CD4-positive, alpha-beta T cell treated with Interleukin-21 for 1 hour (primary cell): ENCODE results near the gene KRTAP5-8.
"Not testable (repeated sequence)": the region's sequence is repeated elsewhere in the genome, so short reads cannot be mapped to it uniquely, and the experiment has no call there.

Experiments
- DNase-seq: peaks from one replicate; pipeline ENCODE4 v3.0.0-alpha.2; 2020

KRTAP5-8 gene

DNA sequence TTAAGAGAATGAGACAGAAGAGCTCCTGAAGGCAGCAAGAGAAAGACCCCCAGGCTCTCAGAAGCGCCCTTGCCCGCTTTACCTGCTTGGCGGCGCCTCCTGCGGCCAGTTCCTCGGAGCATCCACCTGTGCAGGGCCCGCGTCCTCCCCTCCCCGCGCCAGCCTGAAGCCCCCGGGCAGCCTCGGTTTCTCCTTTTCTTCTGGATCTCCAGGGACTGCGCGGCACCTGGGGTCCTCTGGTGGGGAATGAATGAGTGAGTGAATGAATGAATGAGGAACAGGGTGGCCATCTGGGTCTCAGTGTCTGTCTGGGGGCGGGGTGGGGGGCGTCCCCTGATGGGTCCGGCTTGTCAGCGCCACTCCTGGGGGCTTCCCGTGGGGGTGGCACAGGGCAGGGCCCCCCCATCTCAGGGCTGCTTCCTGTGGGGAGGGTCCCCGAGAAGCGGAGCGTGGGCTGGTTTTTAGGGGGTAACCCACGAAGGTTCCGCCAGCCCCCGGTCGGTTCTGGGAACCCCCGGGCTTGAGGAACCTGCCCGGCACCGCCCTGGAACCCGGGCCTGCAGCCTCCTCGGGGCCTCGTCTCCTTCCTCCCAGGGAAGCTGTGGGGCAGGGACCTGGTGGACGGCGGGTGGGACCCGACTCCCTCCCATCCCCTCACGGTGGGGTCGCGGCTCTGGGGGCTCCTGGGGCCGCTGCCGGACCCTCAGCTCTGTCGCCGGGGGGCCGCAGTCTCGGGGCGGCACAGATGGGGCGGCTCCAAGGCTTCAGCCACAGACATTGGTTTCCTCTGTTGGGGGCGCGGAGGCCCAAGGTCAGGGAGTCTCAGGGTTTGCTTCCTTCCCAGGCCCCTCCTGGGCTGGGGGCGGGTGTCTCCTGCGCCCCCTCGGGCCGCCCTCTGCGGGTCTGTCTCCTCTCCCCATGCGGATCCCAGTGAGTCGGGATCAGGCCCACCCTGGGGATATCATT lies 19.0 kb upstream of the KRTAP5-8 start:
- no peak for DNase-seq

DNA sequence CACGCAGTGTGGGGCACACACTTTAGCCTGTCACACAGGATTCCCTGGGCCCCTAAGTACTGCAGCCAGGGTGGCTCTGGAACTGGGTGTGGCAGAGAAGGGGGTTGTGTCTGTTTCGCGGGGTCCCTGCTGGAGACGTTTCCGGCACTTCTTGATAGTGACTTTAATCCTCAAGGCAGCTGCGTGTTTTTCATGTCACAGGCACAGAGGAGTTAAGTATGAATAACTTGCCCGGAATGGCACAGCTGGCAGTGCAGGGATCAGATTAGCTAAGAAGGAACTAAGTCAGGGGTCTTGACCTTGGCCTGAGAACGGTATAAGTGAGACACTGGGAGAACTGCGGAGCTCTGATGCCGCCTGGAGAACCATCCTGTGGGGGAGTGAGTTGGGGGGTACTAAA lies 18.3 kb upstream of the KRTAP5-8 start:
- no peak for DNase-seq

DNA sequence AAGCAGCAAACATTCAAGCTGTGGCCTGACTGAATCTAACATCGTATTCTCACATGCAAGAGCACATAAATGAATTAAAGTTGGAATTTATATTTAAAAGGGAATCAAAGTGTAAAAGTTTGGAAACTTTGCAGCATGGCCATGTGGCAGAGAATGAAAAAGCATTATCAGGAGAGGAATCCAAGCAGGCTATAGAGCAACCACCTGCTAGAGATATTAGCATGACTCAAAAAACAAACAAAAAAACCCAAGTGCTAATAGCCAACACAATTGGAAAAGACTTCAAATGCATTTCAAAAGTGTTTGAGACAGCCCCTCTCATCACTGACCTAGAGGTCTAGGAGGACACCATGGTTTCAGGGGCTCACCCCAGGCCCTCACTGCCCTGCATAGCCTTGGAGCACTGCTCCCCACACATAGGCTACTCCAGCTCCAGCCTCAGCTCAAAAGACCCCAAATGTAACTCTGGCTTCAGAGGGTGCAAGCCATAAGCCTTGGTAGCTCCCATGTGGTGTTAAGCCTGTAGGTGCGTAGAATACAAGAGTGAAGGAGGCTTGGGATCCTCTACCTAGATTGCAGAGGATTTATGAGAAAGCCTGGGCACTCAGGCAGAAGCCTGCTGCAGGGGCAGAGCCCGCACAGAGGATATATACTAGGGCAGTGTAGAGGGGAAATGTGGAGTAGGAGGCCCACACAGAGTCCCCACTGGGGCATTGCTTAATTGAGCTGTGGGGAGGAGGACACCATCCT lies 12.5 kb upstream of the KRTAP5-8 start:
- no peak for DNase-seq

DNA sequence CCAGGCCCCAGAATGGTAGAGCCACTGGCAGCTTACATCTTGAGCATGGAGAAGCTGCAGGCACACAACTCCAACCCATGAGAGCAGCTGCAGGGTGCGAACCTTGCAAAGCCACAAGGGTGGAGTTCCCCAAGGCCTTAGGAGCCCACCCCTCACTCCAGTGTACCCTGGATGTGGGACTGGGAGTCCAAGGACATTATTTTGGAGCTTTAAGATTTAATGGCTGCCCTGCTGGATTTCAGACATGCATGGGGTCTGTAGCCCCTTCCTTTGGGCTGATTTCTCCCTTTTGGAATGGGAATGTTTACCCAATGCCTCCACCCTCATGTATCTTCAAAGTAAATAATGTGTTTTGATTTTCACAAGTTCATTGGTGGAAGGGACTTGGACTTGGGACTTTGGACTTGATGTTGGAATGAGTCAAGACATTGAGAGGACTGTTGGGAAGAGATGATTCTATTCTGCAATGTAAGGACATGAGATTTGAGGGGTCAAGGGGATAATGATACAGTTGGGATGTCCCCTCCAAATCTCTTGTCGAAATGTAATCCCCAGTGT lies 11.8 kb upstream of the KRTAP5-8 start:
- DNase-seq, result no peak

DNA sequence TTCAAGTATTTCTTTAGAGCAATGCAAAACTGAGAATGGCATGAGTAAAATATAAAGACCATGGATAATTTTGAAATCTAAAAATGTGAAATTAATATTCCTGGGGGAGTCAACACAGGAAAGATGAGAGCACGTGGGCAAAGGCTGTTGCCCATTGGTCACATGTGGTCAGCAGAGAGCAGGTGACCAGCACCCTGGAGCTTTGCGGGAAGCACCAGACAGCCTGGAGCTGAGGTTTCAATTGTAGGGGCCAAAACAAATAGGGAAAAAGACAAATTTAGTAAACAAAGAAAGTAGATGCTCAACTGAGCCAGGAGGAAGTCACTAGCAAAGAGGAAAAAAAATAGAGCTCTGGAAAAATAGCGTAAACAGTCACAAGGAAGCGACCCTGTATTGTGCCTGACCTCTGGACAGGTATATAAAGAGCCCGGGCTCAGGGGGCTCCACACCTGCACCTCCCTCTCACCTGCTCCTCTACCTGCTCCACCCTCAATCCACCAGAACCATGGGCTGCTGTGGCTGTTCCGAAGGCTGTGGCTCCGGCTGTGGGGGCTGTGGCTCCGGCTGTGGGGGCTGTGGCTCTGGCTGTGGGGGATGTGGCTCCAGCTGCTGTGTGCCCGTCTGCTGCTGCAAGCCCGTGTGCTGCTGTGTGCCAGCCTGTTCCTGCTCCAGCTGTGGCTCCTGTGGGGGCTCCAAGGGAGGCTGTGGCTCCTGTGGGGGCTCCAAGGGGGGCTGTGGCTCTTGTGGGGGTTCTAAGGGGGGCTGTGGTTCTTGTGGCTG lies 10.8 kb upstream of the KRTAP5-8 start, which contains the start of gene KRTAP5-7:
Gene KRTAP5-7, plus strand, starts transcription at position 472 of the 780 bp plus-strand sequence. Its CDS starts 34 bp downstream, at position 506.
- not testable (repeated sequence) for DNase-seq

DNA sequence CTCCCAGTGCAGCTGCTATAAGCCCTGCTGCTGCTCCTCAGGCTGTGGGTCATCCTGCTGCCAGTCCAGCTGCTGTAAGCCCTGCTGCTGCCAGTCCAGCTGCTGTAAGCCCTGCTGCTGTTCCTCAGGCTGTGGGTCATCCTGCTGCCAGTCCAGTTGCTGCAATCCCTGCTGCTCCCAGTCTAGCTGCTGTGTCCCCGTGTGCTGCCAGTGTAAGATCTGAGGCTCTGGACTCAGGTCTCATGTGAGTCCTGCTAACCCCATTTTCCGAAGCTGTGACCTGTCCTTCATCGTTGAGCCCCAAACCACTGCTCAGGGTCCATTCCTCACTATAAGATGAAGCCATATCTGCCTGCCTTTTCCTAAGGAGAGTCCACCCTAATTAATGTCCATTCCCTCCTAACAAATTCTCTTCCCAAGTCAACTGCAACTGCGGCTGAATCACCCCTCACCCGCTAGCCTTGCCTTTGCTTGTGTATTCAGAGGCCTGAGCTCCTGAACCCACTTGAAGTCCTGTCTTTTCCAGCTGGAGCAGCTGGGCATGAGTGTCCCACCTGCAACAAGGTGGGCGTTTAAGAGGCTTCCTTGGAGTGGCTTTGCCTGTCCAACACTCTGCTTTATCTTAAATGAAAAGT lies 10.1 kb upstream of the KRTAP5-8 start:
- DNase-seq, result no peak

DNA sequence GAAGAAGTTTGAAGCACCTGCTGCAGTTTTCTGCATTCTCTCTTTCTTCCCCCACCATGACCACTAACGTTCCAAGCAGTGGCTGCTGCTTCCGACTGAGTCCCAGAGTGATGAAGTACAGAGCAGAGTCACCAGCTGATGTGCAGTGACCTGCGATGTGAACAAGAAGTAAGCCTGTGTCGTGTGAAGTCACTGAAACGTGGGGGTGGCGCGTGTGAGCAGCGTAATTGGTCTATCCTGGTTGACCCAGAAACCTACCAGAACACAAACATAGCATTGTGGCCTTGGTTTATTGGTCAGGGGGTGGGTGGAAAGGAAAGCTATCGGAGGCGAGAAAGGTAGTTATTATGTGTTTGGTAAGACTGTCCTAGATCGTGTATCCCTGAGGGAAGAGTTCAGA lies 7.2 kb upstream of the KRTAP5-8 start:
- DNase-seq, result no peak

DNA sequence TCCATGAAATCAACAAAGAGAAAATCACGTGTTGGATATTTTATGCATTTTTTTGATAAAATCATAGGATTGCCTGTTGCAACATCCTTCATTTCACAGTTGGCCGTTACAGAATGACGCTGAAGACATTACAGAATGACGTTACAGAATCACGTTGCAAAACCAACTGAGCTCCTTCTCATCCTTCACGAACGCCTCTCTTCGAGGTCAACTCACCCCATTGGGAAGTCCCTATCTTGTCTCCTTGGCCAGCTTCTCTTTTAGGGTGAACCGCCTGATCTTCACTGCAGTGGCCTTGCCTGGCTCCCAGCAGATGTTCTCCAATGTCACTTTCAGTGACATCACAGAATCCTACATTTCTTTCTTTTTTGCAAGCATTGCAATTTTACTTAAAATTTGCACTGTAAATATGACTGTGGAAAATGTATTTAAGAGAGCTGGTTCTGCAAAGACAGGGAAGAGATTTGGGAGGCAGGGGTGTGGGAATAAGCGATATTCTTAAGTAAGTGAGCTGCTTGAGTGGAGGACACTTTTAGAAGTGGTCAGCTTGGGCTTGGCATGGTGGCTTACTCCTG lies 5.7 kb upstream of the KRTAP5-8 start:
- no peak for DNase-seq

DNA sequence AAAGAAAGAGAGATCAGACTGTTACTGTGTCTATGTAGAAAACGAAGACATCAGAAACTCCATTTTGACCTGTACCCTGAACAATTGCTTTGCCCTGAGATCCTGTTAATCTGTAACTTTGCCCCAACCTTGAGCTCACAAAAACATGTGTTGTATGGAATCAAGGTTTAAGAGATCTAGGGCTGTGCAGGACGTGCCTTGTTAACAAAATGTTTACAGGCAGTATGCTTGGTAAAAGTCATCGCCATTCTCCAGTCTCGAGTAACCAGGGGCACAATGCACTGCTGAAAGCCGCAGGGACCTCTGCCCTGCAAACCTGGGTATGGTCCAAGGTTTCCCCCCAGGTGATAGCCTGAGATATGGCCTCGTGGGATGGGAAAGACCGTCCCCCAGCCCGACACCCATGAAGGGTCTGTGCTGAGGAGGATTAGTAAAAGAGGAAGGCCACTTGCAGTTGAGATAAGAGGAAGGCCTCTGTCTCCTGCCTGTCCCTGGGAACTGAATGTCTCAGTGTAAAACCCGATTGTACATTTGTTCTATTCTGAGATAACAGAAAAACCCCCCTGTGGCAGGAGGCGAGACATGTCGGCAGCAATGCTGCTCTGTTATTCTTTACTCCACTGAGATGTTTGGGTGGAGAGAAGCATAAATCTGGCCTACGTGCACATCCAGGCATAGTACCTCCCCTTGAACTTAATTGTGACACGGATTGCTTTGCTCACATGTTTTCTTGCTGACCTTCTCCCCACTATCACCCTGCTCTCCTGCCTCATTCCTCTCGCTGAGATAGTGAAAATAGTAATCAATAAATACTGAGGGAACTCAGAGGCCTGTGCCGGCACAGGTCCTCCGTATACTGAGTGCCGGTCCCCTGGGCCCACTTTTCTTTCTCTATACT lies 2.9 kb upstream of the KRTAP5-8 start:
- DNase-seq, result not testable (repeated sequence)

DNA sequence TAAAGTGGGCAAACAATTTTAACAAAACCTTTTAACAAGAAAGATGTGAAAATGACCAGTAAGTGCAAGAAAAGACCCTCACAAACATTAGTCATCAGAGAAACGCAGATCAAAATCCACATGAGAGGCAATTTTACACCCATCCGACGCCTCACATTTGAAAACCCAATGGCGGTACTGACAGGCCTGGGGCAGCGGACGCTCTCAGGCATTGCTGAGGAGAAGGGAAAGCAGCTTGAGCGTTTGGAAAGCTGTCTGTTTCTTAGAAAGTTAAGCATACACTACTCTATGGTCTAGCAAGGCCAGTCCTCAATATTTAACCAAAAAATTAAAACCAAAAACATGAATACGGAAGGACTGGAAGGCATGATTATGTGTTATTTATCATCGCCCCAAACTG lies 2.0 kb upstream of the KRTAP5-8 start:
- no peak for DNase-seq

DNA sequence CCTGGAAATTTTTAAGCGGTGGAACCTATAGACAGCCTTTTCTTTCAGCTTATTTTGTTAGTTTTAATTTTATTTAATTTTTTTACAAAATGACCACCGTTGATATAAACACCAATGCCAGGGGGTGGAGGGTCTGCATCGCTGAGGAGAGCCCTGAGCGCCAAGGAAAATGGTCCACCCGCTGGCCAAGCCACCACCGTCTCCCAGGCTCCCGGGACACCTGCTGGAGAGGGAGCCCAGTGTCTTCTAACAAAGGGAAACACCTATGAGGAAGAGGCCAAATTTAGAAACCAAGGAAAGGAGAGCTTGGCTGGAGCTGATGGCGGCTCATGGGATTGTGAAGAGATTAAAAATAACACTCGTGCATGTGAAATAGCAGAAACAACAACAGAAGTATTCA lies 288 bp upstream of the KRTAP5-8 start:
- no peak for DNase-seq

DNA sequence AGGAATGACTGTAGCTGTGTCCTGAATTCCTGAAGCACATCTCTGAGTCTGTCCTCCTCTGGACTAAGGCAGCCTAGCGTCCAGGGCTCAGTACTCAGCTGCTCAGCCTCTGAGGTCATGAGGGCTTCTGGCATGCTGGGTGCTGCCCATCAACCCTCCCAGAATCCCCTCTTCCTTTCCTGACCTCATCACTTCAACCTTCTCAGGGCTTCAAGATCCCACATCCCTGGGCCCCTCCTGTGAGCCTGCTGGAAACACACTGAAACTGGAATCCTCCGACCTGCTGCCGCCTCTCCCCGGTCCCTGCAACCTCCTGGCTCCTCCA lies 803 bp downstream of the KRTAP5-8 start:
- DNase-seq, result no peak

DNA sequence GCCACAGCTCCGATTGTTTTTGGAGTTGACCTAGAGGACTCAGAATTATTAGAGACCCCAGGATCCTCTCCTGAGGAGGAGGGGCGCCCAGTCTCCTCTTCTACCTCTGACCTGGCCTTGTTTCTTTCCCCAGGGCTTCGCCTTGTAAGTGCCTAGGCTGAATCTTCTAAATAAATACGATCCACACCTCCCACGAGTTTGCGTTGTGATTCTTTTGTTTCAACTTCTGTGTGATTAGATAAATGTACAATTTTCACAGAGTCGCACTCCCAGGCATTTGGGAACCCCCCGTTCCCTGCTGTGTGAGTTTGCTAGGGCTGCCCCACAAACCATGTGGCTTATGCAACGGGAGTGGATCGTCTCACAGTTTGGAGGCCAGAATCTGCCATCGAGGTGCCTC lies 1.2 kb downstream of the KRTAP5-8 start:
- DNase-seq, result no peak

DNA sequence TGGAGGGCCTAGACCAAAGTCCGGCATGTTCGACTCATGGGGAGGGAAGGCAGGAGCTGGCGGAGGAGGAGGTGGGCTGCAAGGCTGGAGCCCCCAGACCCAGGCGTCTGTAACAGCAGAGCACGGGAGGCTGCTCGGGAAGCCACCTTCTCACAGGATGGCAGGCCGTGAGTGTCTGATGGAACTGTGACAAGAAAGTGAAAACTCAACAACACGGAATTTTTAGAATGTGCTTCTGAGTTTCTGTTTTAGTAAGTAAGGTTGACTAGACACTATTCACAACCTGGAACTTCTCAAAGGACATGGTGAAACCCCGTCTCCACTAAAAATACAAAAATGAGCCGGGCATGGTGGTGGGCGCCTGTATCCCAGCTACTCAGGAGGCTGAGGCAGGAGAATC lies 2.1 kb downstream of the KRTAP5-8 start:
- DNase-seq, result not testable (repeated sequence)

DNA sequence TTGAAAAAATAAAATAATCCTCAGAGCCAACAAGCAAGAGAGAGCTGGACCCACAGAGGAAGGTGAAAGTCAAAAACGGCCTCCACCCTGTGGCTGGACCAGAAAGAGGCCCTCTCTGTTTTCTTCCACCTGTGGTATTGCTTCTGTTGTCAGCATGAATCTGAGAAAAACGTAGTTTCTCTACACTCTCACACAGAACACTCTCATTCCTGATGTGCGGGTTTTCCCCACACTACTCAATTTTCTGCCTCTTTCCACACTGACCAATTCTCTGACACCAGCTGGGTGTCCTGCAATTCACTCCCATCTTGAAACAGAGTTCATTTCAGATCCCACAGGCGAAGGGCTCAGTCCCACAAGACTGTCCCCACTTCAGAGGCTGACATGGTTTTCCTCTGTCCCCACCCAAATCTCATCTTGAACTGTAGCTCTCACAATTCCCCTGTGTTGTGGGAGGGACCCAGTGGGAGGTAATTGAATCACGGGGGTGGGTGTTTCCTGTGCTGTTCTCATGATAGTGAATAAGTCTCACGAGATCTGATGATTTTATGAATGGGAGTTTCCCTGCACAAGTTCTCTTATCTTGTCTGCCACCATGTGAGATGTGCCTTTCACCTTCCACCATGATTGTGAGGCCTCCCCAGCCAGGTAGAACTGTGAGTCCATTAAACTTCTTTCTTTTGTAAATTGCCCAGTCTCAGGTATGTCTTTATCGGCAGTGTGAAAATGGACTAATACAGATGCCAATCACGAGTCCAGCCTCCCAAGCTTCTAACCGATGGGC lies 2.9 kb downstream of the KRTAP5-8 start:
- DNase-seq, result not testable (repeated sequence)

DNA sequence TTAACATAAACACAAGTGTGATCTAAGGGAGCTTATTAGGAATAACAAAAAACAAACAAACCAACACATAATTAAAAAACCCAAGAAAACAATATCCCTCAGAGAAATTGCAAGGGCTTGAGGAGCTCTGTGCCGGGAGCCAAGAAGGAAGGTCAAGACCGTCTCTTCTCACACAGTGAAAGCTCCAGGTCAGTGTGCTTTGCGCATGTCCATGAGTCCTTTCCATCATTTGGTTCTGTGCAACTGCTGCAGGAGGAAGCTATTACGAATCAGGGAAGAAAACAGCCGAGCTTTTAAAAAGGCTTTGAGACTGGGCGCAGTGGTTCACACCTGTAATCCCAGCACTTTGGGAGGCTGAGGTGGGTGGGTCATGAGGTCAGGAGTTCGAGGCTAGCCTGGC lies 4.6 kb downstream of the KRTAP5-8 start:
- no peak for DNase-seq

DNA sequence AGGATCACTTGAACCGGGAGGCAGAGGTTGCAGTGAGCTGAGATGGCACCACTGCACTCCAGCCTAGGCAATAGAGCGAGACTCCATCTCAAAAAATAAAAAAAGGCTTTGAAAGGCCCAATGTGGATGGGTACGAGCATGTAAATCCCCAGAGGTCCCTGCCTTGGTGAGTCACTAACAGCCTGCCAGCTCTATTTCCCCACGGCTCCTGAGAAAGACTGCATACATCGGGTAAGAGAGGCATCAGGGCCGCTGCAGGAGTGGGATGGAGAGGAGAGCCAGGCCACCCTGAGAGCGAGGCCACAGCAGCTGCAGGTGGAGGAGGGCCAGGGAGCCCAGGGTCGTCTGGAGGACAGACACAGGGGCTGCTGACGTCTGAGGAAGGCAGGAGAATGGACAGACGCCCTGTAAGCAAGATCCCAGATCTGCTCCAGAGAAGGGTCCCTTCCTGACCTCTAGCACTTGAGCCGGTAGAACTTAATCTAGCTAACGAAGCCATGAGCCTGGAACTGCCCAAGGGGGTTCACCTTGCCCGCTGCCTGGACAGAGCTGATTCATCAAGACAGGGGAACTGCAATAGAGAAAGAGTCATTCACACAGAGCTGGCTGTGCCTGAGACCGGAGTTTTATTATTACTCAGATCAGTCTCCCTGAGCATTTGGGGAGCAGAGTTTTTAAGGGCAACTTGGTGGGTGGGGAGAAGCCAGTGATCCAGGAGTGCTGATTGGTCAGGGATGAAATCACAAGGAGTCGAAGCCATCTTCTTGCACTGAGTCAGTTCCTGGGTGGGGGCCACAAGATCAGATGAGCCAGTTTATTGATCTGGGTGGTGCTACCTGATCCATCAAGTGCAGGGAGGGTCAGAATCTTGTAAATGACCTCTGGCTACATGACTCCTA lies 5.3 kb downstream of the KRTAP5-8 start:
- no peak for DNase-seq

DNA sequence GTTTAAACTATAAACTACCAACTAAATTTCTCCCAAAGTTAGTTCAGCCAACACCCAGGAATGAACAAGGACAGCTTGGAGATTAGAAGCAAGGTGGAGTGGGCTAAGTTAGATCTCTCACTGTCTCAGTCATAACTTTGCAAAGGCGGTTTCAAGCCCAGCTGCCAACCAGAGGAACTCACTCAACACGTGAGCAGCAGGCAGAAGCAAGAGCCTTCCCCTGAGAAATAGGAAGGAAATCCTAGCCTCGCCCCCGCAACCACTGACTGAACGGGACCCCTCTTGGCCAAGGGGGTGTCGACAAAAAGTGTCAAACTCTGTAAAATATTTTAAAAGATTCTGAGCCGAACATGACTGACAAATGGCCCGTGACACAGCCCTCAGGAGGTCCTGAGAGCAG lies 6.0 kb downstream of the KRTAP5-8 start:
- no peak for DNase-seq
